ENCODE results near the gene SPATA20.

SPATA20 gene

GRCh38 chr17:50599606-50600005 lies 52.6 kb downstream of the SPATA20 start:
- Histone ChIP-seq H3K79me2 (no peaks in the 10 kb centered on the region), H3K4me2 (ENCODE audit: low read length) (no peak overlapping the region), H3K27ac (no peak overlapping the region), H3K36me3 (ENCODE audit: control insufficient read depth, insufficient read depth, low read length) (no peaks in the 10 kb centered on the region), H3K4me1 (no peaks in the 10 kb centered on the region), H2AFZ (no peak overlapping the region), H3K27me3 (ENCODE audit: control insufficient read depth, insufficient read depth, low read length) (no peaks in the 10 kb centered on the region), H3K9ac (no peak overlapping the region), H3K4me3 (ENCODE audit: low read depth, low read length) (no peak overlapping the region), H3K9me3 (ENCODE audit: control insufficient read depth, low read length) (no peaks in the 10 kb centered on the region)
- no peak for TF ChIP-seq CTCF (IDR thresholded peaks at IDR 0.05)

- no peak for TF ChIP-seq CTCF (IDR thresholded peaks at IDR 0.05)
- Histone ChIP-seq H3K27me3 (ENCODE audit: control insufficient read depth, insufficient read depth, low read length) (no peaks in the 10 kb centered on the region), H3K4me1 (no peaks in the 10 kb centered on the region), H3K36me3 (ENCODE audit: control insufficient read depth, insufficient read depth, low read length) (no peaks in the 10 kb centered on the region), H3K4me3 (ENCODE audit: low read depth, low read length) (no peak overlapping the region), H3K27ac (no peak overlapping the region), H3K9me3 (ENCODE audit: control insufficient read depth, low read length) (no peaks in the 10 kb centered on the region), H3K4me2 (ENCODE audit: low read length) (no peak overlapping the region), H3K9ac (no peak overlapping the region), H2AFZ (no peak overlapping the region), H3K79me2 (no peaks in the 10 kb centered on the region)
These were observed 54.9 kb downstream of the SPATA20 start for GRCh38 chr17:50601823-50602375.

GRCh38 chr17:50602836-50603235 lies 55.9 kb downstream of the SPATA20 start:
- Histone ChIP-seq H3K4me3 (ENCODE audit: low read depth, low read length) (no peak overlapping the region), H3K27ac (no peak overlapping the region), H2AFZ (no peak overlapping the region), H3K9ac (no peak overlapping the region), H3K4me1 (no peaks in the 10 kb centered on the region), H3K4me2 (ENCODE audit: low read length) (no peak overlapping the region), H3K36me3 (ENCODE audit: control insufficient read depth, insufficient read depth, low read length) (no peaks in the 10 kb centered on the region), H3K9me3 (ENCODE audit: control insufficient read depth, low read length) (no peaks in the 10 kb centered on the region), H3K79me2 (no peaks in the 10 kb centered on the region), H3K27me3 (ENCODE audit: control insufficient read depth, insufficient read depth, low read length) (no peaks in the 10 kb centered on the region)
- no peak for TF ChIP-seq CTCF (IDR thresholded peaks at IDR 0.05)

GRCh38 chr17:50603340-50603739 lies 56.4 kb downstream of the SPATA20 start:
- H3K27me3 ChIP-seq (ENCODE audit: control insufficient read depth, insufficient read depth, low read length) = no peaks in the 10 kb centered on the region
- TF ChIP-seq CTCF (IDR thresholded peaks at IDR 0.05) = no peak

GRCh38 chr17:50604513-50604912 lies 57.5 kb downstream of the SPATA20 start:
- no peak overlapping the region for H3K9ac ChIP-seq
- no peak for TF ChIP-seq CTCF (IDR thresholded peaks at IDR 0.05)
- no peaks in the 10 kb centered on the region for H3K4me1 ChIP-seq

More at GRCh38 chr17:50603340-50603739, 56.4 kb downstream of the SPATA20 start:
- H3K9ac ChIP-seq = no peak overlapping the region
- H3K79me2 ChIP-seq = no peaks in the 10 kb centered on the region
- no peak overlapping the region for H3K27ac ChIP-seq
- H3K36me3 ChIP-seq (ENCODE audit: control insufficient read depth, insufficient read depth, low read length) = no peaks in the 10 kb centered on the region
- no peak overlapping the region for H3K4me2 ChIP-seq (ENCODE audit: low read length)
- H3K4me3 ChIP-seq (ENCODE audit: low read depth, low read length) = no peak overlapping the region
- H3K4me1 ChIP-seq = no peaks in the 10 kb centered on the region
- no peak overlapping the region for H2AFZ ChIP-seq
- no peaks in the 10 kb centered on the region for H3K9me3 ChIP-seq (ENCODE audit: control insufficient read depth, low read length)

More at GRCh38 chr17:50604513-50604912, 57.5 kb downstream of the SPATA20 start:
- no peak overlapping the region for H2AFZ ChIP-seq
- H3K27me3 ChIP-seq (ENCODE audit: control insufficient read depth, insufficient read depth, low read length) = no peaks in the 10 kb centered on the region
- H3K36me3 ChIP-seq (ENCODE audit: control insufficient read depth, insufficient read depth, low read length) = no peaks in the 10 kb centered on the region
- H3K27ac ChIP-seq = no peak overlapping the region
- H3K79me2 ChIP-seq = no peaks in the 10 kb centered on the region
- H3K9me3 ChIP-seq (ENCODE audit: control insufficient read depth, low read length) = no peaks in the 10 kb centered on the region
- H3K4me2 ChIP-seq (ENCODE audit: low read length) = no peak overlapping the region
- no peak overlapping the region for H3K4me3 ChIP-seq (ENCODE audit: low read depth, low read length)

All from parathyroid adenoma (tissue), 2 donors.